ENCODE results near the gene SUSD4.
A peak's percentile ranks its signal among the peaks of the same experiment; 100 is the strongest.
"Not testable (repeated sequence)": the region's sequence is repeated elsewhere in the genome, so short reads cannot be mapped to it uniquely, and the experiment has no call there.

SUSD4 gene

GRCh38 chr1:223285452-223285851, 78.5 kb downstream of the SUSD4 start:
- DNase-seq: no peak

GRCh38 chr1:223283697-223284096, 80.3 kb downstream of the SUSD4 start:
- DNase-seq: not testable (repeated sequence)

- DNase-seq: not testable (repeated sequence)
Observed at GRCh38 chr1:223278311-223278710, 85.7 kb downstream of the SUSD4 start.

GRCh38 chr1:223276029-223276428, 87.9 kb downstream of the SUSD4 start:
- DNase-seq: no peak

GRCh38 chr1:223273511-223273910, 90.5 kb downstream of the SUSD4 start:
- no peak for DNase-seq

GRCh38 chr1:223271085-223271781, 92.7 kb downstream of the SUSD4 start:
- DNase-seq: no peak

- DNase-seq: no peak
Observed at GRCh38 chr1:223270155-223270554, 93.8 kb downstream of the SUSD4 start.

- DNase-seq: no peak
Observed at GRCh38 chr1:223269006-223269405, 95.0 kb downstream of the SUSD4 start.

- DNase-seq: no peak
Observed at GRCh38 chr1:223266632-223267172, 97.3 kb downstream of the SUSD4 start.

- no peak for DNase-seq
Observed at GRCh38 chr1:223264983-223265908, 98.7 kb downstream of the SUSD4 start.

GRCh38 chr1:223264529-223264928, 99.4 kb downstream of the SUSD4 start:
- DNase-seq: no peak

GRCh38 chr1:223261914-223262313, 102.1 kb downstream of the SUSD4 start:
- no peak for DNase-seq

GRCh38 chr1:223260712-223261111, 103.3 kb downstream of the SUSD4 start:
- no peak for DNase-seq

- DNase-seq: no peak
Observed at GRCh38 chr1:223259462-223259861, 104.5 kb downstream of the SUSD4 start.

GRCh38 chr1:223258751-223259198, 105.2 kb downstream of the SUSD4 start:
- DNase-seq: peak; percentile 33

- DNase-seq: no peak
Observed at GRCh38 chr1:223257856-223258550, 106.0 kb downstream of the SUSD4 start.

GRCh38 chr1:223256034-223256433, 107.9 kb downstream of the SUSD4 start:
- no peak for DNase-seq

GRCh38 chr1:223253916-223254315, 110.1 kb downstream of the SUSD4 start:
- no peak for DNase-seq

GRCh38 chr1:223251387-223251786, 112.6 kb downstream of the SUSD4 start:
- not testable (repeated sequence) for DNase-seq

GRCh38 chr1:223250632-223251015, 113.4 kb downstream of the SUSD4 start:
- DNase-seq: no peak

GRCh38 chr1:223249854-223250631, 113.9 kb downstream of the SUSD4 start:
- DNase-seq: no peak

- DNase-seq: no peak
Observed at GRCh38 chr1:223248770-223249140, 115.2 kb downstream of the SUSD4 start.
